GM18873 (cell line): ENCODE data around the gene MET.
"Not testable (repeated sequence)": the region's sequence is repeated elsewhere in the genome, so short reads cannot be mapped to it uniquely, and the experiment has no call there.

Source experiments
- ATAC-seq: cut with Tn5 transposase; IDR thresholded peaks from one replicate; pipeline ENCODE4 v1.9.1; 2021; ENCODE audit warnings: mild to moderate bottlenecking, moderate library complexity, moderate number of reproducible peaks; ENCODE audit not compliant: unreplicated experiment, low FRiP score

Gene MET

DNA sequence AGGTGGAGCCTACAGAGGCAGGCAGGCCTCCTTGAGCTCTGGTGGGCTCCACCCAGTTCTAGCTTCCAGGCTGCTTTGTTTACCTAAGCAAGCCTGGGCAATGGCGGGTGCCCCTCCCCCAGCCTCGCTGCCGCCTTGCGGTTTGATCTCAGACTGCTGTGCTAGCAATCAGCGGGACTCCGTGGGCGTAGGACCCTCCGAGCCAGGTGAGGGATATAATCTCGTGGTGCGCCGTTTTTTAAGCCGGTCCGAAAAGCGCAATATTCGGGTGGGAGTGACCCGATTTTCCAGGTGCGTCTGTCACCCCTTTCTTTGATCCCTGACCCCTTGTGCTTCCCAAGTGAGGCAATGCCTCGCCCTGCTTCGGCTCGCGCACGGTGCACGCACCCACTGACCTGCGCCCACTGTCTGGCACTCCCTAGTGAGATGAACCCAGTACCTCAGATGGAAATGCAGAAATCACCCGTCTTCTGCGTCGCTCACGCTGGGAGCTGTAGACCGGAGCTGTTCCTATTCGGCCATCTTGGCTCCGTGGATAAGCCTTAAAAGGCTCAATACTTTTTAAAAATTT lies 52.0 kb downstream of the MET start:
- not testable (repeated sequence) for ATAC-seq

DNA sequence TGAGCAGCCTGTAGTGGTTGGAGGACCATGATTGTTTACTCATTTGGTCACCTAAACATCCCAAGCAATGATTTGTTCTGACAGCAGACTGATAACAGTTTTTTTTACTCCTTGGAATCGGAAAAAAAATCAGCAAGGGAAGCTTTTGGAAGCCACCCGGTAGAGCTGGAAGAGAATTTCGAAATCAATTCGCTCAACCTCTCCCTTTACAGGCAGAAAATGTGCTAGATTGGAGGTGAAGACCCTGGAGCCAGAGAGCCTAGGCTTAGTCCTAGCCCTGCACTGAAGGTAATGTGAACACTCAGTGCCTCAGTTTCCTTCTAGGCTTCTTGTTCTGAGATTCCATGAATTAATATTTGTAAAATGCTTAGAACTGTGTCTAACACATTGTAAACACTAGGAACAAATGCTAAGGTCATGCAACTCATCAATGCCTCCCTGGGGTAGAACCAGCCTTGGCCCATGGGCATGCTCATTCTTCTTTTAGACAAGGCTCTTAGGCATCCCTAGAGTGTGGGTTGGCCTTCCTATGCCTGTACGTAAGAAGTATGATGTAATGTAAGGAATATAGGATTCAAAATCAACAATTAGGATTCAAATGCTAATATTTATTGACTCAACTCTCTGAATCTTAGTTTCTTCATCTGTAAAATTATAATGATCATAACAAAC lies 52.7 kb downstream of the MET start:
- no peak for ATAC-seq

DNA sequence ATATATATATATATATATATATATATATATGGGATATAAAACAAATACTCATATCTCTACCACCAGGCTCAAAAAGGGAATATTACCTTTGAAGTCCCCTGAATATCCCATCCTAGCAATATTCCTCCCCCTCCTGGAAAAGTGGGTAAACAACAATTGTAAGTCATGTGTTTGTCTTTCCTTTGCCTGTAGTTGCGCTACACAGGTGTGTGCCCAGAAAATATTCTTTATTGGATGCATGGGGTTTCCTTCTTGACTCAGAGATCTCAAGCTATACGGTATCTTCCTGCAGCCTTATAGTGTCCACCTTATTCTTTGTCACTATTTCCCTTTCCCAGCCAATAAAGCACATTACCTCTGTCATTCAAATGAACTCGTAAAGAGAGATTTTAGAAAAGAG lies 54.2 kb downstream of the MET start:
- no peak for ATAC-seq

DNA sequence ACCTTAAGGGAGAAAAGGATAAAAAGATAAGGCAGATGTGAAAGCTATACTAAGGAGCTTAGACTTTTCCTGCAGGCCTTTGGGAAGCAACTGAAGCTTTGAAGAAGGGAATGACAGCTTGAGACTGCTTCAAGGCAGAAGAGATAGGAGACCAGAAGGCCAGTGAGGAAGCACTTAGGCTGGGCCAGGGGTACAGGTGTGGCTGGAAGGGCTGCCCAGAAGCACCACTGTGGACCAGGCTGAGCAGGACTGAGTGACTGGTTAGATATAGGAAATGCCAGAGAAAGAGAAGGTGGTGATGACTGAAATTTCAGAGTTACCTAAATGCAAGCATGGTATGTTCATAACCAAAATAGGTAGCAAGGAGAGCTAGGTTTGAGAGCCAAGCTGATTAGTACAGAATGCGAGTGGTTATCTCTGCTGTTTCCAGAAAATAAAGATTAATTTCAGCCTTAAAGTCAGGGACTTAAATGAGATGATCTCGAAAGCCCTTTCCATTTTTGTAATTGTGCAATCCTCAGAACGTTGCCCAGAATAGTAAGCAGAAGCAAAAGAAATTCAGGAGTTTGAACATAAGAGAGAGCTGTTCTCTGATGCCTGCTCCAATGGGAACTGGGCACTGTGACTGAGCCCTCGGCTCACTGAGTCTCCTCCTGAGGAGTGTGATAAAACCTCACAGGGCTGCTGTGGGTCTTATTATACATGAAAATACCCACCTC lies 54.9 kb downstream of the MET start:
- no peak for ATAC-seq

DNA sequence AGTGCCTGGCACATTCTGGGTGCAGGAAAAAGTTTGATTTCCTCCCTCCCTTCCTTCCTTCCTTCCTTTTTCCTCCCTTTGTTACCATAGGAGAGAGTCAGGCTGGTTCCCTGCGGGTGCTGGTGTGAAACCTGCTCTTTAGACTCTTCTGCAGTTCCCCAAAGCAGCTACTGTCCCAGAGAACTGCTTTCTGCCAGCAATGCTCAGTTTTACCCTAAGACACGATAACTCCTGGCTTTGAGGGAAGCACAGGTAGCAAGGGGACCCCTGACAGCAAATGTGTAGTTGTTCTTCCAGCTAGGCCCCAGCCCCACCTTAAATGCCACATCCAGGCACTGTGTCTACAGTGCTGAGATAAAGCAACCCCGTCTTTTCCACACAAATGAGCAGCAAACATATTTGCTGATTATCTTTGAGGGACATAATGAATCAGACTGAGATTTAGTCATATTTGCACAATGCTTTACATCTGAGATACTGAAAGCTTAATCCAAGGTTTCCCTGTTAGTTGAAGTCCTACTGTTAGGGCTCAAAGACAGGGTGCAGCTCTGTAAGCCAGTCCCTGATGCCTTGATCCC lies 55.5 kb downstream of the MET start:
- ATAC-seq = no peak

DNA sequence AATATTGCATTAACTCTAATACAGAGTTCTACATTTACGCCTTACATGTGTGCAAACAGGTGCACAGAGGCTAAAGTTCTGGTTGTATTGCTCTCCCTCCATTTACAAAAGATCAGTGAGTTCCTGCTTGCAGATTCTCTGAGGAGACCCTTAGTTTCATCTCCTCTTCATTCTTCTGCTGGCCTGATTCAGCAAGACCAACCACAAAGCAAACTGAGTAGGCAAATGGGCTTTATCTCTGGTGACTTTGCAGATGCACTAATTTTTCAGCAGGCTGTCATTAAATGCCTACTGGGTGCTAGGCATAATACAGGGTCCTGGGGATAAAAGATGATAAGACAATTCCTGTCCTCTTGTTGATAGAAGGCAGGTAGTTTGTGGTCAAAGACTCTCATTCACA lies 56.4 kb downstream of the MET start:
- no peak for ATAC-seq

DNA sequence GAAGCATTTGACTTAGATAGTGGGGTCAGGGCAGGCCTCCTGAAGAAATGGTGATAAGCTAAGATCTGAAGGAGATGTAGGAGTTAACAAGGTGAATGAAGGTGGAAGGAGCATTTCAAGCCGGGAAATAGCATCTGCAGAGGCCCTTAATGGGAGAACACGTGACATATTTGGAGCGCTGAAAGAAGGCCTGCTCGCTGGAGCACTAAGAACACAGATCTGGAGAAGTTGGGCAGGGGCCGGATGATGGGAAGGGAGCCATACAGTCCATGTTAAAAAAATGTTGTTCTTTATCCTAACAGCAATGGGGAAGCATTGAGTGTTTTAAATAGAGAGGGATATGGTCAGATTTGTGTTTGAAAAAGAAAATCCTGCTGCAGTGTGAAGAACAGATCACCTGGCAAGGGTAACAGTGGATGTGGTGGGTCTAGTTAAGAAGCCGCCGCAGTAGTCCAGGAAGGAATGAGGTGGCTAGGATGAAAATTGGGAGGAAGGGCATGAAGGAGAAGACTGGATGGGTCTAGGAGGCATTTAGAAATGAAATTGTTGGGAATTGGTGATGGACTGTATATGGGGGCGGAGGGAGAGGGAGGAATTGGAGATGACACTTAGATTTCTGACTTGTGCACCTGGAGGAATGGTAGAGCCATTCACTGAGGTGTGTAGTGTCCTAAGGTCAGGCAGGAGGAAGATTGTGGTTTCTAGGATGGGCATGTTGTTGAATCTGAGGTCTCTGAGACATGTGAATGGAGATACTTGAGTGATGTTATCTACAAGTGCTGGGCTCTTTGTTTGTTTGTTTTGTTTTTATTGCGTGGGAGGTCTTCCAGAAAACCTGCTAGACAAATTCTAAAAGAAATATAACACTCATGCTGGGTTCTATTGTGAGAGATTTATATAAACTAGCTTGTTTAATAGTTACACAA lies 58.4 kb downstream of the MET start:
- ATAC-seq = no peak

DNA sequence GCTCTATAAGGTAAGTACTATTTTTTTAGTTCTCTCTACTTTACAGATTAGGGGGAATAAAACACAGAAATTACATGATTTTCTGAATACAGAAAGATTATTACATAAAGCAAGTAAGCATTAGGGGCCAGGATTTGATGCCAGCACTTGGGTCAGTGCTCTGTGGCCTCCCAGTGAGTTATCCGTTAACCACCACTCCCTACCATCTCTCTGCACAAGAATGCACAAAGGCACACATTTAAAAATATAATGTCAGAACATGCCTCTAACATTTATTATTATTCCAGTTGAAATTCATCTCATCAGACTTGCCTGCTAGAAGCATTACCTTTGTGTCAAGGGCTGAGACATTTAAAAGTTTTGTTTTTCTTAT lies 59.0 kb downstream of the MET start:
- ATAC-seq = no peak

DNA sequence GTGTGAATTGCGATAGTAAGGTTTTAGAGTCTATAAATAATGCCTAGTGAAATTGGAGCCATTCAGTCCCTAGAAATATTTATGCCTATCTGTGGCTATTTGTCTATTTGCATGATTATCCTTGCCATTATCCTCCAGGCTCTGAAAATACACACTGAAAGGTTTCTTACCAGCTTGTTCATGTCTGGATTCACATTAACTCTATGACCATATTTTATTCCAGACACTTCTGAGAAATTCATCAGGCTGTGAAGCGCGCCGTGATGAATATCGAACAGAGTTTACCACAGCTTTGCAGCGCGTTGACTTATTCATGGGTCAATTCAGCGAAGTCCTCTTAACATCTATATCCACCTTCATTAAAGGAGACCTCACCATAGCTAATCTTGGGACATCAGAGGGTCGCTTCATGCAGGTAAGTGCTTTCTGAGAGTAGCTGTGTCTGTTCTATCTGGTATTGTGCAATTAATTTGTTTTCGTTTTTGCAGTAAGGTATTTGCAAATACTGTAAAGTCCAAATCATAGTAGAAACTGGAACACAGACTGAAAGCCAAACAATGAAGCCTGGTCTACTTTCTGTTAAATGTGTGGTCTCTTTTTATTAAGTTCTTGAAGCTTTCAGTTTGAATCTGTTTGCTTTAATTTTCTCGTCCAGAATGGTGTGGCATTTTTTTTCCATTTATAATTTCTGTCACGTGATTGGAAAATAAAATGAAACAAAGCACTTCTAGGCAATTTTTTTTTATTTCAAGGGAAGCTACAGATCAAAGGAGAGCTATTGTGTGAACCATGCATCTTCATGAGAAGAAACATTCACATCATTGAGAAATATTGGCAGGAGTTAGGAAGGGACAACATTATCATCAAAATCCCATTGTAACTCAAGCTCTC lies 59.7 kb downstream of the MET start:
- ATAC-seq = no peak

DNA sequence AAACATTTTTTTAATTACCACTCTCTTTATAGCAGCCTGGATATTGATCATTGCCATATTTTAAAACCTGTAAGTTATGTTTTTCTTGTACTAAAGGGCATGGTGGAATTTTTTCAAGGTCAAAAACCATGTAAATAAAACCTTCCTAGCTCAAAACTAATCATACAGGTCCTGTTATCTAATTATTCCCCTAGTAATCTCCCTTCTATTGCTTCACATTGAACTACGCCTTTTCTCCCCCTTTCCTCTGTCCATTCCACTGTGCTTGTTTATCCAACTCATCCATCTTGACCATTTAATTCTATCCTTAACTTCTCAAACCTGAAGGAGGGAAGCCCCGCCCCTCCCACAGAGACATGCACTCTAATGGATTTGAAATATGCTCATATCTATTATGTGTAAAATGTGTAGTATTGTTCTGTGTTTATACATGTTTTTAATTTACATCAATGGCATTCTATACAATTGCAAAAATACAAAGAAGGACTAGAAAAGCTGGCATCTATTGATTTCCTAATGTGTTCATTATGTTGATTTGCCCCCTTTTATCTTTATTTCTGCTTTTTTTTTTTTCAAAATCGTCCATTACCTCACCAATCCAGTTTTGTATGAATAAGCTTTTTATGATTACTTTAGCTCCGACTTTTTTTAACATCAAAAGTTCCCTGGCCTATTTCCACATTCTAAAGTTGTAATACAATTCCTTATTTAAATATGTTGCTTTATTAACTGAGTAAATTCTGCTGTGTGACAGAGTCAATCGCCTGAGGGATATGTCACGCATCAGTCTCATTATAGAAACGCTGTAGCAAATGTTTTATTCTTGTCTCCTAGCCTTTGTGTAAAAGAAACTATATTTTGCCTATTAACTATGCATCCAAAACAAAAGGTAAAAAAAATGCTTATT lies 61.0 kb downstream of the MET start:
- ATAC-seq = no peak

DNA sequence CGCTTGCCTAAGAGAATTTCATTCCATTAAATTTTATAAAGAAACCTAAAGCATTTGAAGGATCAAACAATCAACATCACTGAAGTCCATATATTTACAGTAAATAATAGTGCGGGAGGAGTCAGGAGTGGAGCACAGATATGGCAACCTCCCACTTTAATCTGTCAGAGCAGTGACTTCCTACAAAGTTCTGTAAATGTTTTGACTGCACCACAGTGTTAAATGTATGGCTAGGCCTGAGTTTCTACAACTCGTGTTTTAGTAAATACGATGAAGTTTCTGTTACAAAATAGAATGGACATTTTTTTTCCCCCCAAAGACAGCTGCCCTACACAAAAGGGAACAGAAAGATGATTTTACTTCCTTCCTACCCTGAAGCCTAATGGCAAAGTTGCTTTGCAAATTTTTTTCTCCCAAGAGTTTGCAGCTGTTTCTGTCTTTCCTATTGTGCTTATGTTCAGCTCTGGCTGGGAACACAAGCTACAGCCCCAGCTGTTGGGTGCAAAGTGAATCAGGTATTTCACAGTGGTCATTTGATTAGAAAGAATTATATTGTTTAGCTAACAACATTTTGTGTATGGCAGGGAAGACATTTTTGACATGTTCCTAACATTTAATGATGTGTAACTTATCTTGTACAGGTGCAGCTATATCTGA lies 62.1 kb downstream of the MET start:
- no peak for ATAC-seq

DNA sequence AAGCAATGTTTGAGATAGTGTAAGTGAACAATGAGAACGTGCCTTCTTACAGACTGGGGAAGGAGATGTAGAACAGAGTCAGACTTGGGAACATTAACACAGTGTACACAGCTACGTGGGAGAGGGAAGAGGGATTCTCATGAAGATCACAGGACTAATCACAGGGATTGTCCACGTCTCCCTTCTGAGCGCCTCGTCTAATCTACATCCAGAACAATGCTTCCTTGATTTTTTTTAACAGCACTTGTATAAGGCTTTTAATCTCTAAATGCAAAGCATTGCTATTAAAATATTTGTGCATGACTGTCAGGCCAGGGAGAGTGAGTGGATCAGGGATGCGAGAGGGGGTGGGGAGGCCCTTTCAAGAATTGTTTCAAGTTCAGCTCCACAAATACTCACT lies 62.7 kb downstream of the MET start:
- ATAC-seq = no peak

DNA sequence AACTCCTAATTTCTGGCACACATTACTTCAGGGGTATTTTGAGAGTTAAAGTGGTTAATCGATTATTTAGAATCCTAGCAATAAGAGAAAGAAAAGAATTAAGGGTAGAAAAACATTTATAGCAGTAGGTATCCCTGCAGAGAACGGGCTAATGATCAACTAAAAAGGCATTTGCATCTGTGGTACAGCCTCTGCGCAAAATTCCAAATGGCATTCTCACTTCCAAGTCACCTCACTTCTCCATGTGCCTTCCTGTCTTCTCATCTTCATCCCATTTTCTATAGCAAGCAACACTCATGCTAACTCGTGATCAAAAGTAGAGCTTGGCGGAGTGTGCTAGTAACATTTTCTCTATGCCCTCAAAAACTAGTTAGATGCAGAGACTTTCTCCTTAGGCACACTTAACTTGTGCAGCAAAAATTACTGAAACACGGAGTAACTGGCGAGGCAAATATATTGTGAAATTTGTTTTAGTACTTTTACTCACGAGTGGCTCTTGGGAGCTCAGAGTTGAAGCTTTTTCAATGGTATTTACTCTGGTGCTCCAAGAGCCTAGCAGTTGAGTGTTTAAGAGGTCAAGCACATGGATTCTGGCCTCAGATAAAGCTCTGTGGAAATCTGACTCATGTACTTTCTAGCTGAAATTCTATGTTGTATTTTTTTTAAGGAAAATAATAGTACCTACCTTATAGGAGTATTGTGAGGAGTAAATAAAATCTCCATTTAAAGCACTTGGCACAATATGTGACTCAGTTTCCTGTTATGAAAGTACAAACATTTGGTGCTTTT lies 65.1 kb downstream of the MET start:
- ATAC-seq = no peak

DNA sequence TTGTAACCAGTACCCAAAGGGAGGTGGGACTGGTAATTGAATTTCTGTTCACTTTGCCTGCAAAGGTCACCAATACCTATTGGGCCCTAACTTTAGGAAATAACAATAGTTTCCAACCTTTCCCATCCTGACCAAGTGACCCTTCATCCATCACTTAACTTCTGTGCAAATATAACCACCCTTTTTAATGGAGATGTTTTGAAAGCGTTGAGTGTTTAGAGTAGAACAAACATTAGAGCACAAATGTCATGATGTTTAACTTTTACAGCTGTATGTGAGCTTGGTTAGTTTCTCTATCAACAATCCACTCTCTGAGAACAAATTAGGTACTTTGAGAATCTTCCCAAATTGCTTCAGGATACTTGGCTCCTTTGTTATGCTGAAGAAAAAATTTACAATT lies 66.4 kb downstream of the MET start:
- ATAC-seq = no peak

DNA sequence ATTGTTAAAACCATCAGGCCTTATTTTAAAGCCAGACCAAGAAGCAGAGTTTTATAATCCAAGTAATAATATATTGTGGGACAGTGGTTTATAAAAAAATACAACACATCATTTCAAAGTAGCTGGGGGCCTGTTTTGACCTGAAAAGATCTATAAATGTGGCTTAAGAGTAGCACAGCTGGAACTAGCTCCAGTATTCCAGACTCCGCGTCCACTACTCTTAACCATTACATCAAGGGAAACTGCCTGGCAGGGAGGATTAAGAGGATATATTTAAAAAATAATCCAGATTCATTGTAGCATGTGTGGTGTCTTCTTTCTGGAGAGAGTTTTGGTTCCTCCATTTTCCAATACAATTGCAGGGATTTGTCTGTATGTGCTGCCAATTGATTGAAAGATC lies 67.3 kb downstream of the MET start:
- no peak for ATAC-seq

DNA sequence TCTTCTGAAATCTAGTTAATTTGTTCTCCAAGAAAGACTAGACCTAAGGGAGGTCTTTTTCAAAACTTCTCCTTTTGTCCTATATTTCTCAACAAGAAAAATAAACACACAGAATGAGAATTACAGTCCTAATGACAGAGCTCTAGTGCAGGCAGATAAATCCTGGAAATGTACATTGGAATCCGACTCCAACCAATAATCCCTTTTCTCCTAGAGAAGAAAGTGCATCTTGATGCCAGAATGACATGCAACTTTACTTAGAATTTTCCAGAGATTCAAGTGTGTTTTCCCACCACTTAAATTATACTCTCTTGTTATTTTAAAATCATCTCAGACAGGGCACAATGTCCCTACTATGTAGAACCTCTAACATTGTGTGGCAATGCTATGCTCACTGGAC lies 68.2 kb downstream of the MET start:
- ATAC-seq = no peak

DNA sequence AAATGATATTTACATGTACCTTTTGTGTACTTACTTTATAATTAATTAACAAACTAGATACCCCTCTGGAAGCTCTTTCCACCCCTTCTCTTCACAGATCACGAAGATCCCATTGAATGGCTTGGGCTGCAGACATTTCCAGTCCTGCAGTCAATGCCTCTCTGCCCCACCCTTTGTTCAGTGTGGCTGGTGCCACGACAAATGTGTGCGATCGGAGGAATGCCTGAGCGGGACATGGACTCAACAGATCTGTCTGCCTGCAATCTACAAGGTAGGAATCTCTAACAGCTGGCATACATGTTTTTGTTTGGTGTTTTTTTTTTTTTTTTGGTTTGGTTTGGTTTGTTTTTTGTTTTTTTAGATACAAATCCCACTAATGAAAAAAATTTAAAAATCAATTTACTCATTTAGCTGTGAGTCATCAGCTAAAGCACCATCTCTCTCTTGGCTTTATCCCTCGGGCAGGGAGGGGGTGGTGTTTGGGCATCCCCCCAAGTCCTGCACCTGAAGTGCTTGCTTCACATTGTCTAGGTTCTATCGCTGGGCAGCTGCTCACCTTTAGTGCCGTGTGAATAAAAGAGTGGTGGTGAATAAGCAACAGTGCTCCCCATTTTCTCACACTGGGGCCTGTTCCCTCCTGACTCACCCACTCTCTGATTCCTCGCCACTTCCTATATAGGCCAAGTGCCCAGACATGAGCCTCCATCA lies 68.9 kb downstream of the MET start:
- ATAC-seq = no peak
